SU-DHL-6 (cell line): ENCODE measurements around the gene WIPI1.

Experiments used
- CTCF ChIP-seq: fragments of 200-600 bp; sonication (generic); IDR thresholded peaks from one replicate; pipeline ENCODE4 v1.5.1; 2017; ENCODE audit warnings: antibody characterized with exemption, mild to moderate bottlenecking, low read length, moderate library complexity; ENCODE audit not compliant: insufficient read depth, poor library complexity, severe bottlenecking
- EZH2phosphoT487 ChIP-seq: fragments of 200-600 bp; sonication (generic), shearing (Covaris generic); conservative IDR thresholded peaks from 2 replicates; pipeline ENCODE4 v1.6.1; 2018; ENCODE audit warnings: mild to moderate bottlenecking, antibody characterized with exemption, low read length, moderate library complexity, mixed read lengths

- TF ChIP-seq CTCF: no peak
- TF ChIP-seq EZH2phosphoT487: no peak
These were observed 403 bp upstream of the WIPI1 start for GRCh38 chr17:68457539-68458259.
